GM18498 (cell line): ENCODE results near the gene CLASP1.
"Not testable (repeated sequence)": the region's sequence is repeated elsewhere in the genome, so short reads cannot be mapped to it uniquely, and the experiment has no call there.

ENCODE experiments used
- ATAC-seq: cut with Tn5 transposase; IDR thresholded peaks from one replicate; pipeline ENCODE4 v1.9.1; 2021; ENCODE audit warnings: mild to moderate bottlenecking, moderate library complexity; ENCODE audit not compliant: unreplicated experiment

Gene CLASP1

GRCh38 chr2:121649149-121649595 lies at the start of gene CLASP1:
Gene CLASP1 (minus strand): TSS chr2:121649462. CDS start chr2:121605895, 43,567 bp downstream.
- ATAC-seq = peak; percentile 39

GRCh38 chr2:121698318-121698930 lies 49.2 kb upstream of the CLASP1 start:
- no peak for ATAC-seq

- no peak for ATAC-seq
These were observed 47.9 kb upstream of the CLASP1 start for GRCh38 chr2:121697108-121697631.

- ATAC-seq = no peak
These were observed 47.2 kb upstream of the CLASP1 start for GRCh38 chr2:121696410-121696930.

- ATAC-seq = no peak
These were observed 45.8 kb upstream of the CLASP1 start for GRCh38 chr2:121695171-121695451.

- no peak for ATAC-seq
These were observed 45.3 kb upstream of the CLASP1 start for GRCh38 chr2:121694398-121695170.

- not testable (repeated sequence) for ATAC-seq
These were observed 41.3 kb upstream of the CLASP1 start for GRCh38 chr2:121690572-121690971.

GRCh38 chr2:121690095-121690494 lies 40.8 kb upstream of the CLASP1 start:
- no peak for ATAC-seq

- ATAC-seq = no peak
These were observed 40.1 kb upstream of the CLASP1 start for GRCh38 chr2:121689356-121689755.

GRCh38 chr2:121688820-121689219 lies 39.6 kb upstream of the CLASP1 start:
- no peak for ATAC-seq

- no peak for ATAC-seq
These were observed 37.6 kb upstream of the CLASP1 start for GRCh38 chr2:121686902-121687301.

- ATAC-seq = no peak
These were observed 37.0 kb upstream of the CLASP1 start for GRCh38 chr2:121686218-121686617.

GRCh38 chr2:121682396-121683298 lies 33.4 kb upstream of the CLASP1 start:
- no peak for ATAC-seq

GRCh38 chr2:121677855-121678254 lies 28.6 kb upstream of the CLASP1 start:
- no peak for ATAC-seq

- ATAC-seq = not testable (repeated sequence)
These were observed 22.4 kb upstream of the CLASP1 start for GRCh38 chr2:121671621-121672020.

GRCh38 chr2:121670181-121670580 lies 20.9 kb upstream of the CLASP1 start:
- ATAC-seq = no peak

- no peak for ATAC-seq
These were observed 18.4 kb upstream of the CLASP1 start for GRCh38 chr2:121667618-121668017.

GRCh38 chr2:121666042-121666441 lies 16.8 kb upstream of the CLASP1 start:
- ATAC-seq = no peak

GRCh38 chr2:121665504-121665903 lies 16.2 kb upstream of the CLASP1 start:
- no peak for ATAC-seq

GRCh38 chr2:121664713-121665112 lies 15.5 kb upstream of the CLASP1 start:
- ATAC-seq = no peak

GRCh38 chr2:121664086-121664485 lies 14.8 kb upstream of the CLASP1 start:
- ATAC-seq = no peak
